ENCODE data around the gene NEIL1.
"Not testable (repeated sequence)": the region's sequence is repeated elsewhere in the genome, so short reads cannot be mapped to it uniquely, and the experiment has no call there.

GRCh38 chr15:75349351-75349669 is 2.5 kb downstream of the NEIL1 start:
- not testable (repeated sequence) for TF ChIP-seq POLR2AphosphoS5 (IDR thresholded peaks at IDR 0.05; ENCODE audit: low read depth, low read length); YY1 (IDR thresholded peaks at IDR 0.05; ENCODE audit: low read depth); FOXM1 (IDR thresholded peaks at IDR 0.05; ENCODE audit: low read depth); GATA2 (CRISPR knock-in tag; IDR thresholded peaks at IDR 0.05); CHD2 (IDR thresholded peaks at IDR 0.05; ENCODE audit: low read length, partially characterized antibody); EP300 (IDR thresholded peaks at IDR 0.05; ENCODE audit: borderline replicate concordance in 1 of 2, low read depth in 1 of 2, low read length in 1 of 2); SIN3A (IDR thresholded peaks at IDR 0.05; ENCODE audit: borderline replicate concordance, low read depth, low read length); EZH2phosphoT487 (IDR thresholded peaks at IDR 0.05; ENCODE audit: borderline replicate concordance, low read depth); REST (IDR thresholded peaks at IDR 0.05; ENCODE audit: low read depth, low read length)
- TF ChIP-seq, protein P1, sequence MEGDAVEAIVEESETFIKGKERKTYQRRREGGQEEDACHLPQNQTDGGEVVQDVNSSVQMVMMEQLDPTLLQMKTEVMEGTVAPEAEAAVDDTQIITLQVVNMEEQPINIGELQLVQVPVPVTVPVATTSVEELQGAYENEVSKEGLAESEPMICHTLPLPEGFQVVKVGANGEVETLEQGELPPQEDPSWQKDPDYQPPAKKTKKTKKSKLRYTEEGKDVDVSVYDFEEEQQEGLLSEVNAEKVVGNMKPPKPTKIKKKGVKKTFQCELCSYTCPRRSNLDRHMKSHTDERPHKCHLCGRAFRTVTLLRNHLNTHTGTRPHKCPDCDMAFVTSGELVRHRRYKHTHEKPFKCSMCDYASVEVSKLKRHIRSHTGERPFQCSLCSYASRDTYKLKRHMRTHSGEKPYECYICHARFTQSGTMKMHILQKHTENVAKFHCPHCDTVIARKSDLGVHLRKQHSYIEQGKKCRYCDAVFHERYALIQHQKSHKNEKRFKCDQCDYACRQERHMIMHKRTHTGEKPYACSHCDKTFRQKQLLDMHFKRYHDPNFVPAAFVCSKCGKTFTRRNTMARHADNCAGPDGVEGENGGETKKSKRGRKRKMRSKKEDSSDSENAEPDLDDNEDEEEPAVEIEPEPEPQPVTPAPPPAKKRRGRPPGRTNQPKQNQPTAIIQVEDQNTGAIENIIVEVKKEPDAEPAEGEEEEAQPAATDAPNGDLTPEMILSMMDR (IDR thresholded peaks at IDR 0.05) = not testable (repeated sequence)
